Endometrial microvascular endothelial cells (primary cell): Measurements from ENCODE around the gene LRP2BP. TPM values are rescaled to one million over a fixed set of nuclear protein-coding genes. Genes with fewer than 3 reads are reported as not detected.
"Not testable (repeated sequence)": the region's sequence is repeated elsewhere in the genome, so short reads cannot be mapped to it uniquely, and the experiment has no call there.

Experiments used
- in situ Hi-C: cut with HindIII; loops from 2 replicates; pipeline ENCODE4 v1.10.0; 2017; ENCODE audit warnings: low sequenced_read_pairs, low pct_unique_long_range_greater_than_20kb; ENCODE audit errors: inconsistent ontology term
- total RNA-seq: library from RNA; depleted of rRNA; stranded (reverse); fragments of >200 nt; gene quantifications from one replicate; pipeline ENCODE4 v1.2.3, GENCODE V29; 2015; ENCODE audit errors: inconsistent ontology term

LRP2BP gene
- total RNA-seq, 1 donor from 2014 or later: 0.28 TPM

DNA sequence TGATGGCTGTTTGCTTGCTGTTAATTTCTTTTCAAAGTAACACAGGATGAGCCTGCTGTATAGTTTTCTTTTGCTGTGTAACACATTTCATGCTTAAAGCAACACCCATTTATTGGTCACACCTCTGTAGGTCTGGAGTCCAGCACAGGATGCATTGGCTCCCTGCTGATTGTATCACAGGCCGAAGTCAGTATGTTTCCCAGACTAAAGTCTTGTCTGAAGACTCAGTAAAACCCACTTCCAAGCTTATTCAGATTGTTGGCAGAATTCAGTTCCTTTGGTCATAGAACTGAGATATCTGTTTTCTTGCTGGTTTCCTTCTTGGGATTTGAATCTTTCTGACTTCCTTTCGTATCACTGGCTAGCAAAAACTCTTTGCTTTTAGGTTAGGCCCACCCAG lies 54.3 kb downstream of the LRP2BP start:
- in situ Hi-C loops: no loop called here

DNA sequence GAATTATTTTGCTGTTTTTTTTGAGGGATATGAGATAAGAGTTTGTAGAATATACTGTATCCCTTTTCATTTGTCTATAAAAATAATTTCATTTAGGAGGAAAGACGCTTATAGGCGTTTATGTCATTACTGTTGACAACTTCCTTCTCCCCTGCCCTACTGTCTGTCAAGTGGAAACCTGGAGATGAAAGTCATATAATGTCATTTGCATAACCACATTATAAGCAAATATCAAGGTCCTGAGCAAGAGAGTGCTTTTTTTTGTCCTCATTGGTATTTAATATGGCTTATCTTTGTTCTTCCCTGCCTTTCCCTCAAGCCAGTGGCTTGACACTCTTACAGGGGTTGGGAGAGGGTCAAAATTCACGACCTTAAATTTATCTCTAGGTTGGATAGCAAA lies 55.8 kb downstream of the LRP2BP start:
- in situ Hi-C loops: no loop called here

DNA sequence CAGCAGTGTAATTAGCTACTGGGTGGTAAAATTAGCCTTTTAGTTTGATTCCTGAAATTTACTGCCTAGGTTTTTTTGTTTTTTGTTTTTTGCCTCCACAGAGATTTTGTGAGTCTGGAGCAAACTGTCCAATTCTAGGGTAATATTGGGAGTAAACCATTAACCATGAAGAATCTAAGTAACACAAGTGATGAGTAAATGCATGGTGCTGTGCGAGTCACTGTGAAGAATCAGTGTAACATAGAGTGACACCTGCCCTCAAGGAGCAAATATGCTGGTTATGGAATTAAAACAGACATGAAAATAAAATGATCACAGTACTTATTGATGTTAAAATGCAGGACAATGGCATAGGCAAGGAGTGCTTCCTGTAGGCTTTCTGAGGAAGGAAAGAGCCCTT lies 60.1 kb downstream of the LRP2BP start:
- in situ Hi-C loops: no loop called here

DNA sequence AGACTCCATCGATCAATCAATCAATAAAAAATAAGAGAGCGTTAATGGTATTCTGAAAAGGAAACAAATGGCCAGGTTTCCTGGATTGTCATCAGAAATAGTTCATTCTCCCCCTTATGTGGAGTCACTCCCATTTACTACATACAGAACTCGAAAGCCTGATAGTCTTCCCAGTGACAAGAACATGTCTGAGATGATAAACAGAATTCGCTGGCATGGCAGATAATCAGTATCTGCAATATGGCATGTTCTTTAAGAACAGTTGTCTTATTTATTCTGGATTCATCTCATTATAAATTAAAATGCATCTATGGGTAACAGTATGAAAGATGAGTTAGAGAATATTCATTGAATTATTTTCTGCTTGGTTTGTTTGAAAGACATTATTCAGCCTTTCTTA lies 61.4 kb downstream of the LRP2BP start:
- in situ Hi-C loops: no loop called here

DNA sequence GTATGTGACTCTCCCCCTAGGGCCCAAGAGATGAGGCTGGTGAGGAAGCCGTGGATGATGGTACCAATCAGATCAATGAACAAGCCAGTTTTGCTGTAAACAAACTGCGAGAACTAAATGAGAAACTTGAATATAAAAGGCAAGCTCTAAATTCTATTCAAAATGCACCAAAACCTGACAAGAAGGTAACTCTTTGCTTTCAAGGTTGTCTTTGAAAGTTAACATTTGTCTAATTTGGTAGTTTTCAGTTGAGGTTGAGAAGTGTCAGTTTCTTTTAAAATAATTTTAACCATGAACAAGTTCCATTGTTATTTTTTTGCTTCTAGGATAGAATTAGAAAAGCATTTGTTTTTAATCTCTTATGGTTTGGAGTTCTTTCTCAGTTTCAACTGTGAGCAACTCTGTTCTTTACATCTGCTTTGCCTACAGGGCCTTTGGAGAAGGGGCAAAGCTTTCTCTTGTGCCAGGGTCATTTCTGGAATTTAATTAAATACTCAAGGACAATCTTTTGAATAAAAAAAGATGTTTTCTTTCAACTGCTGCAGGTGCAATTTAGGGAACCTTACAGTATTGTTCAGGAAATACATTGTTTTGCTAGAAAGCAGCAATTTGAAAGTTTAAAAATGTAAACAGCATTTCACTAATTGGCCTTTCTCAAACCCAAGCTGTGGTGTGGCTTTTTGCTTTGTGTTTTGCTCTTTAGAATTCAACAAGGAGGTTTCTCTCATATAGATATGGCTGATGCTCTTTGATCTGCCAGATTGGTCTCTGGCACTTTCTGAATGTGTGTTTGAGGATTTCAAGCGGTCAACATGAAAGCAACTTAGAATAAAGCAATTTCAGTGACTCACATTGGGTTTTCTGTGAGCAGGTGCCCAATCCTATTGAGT lies 62.9 kb downstream of the LRP2BP start:
- in situ Hi-C loops: no loop called here

DNA sequence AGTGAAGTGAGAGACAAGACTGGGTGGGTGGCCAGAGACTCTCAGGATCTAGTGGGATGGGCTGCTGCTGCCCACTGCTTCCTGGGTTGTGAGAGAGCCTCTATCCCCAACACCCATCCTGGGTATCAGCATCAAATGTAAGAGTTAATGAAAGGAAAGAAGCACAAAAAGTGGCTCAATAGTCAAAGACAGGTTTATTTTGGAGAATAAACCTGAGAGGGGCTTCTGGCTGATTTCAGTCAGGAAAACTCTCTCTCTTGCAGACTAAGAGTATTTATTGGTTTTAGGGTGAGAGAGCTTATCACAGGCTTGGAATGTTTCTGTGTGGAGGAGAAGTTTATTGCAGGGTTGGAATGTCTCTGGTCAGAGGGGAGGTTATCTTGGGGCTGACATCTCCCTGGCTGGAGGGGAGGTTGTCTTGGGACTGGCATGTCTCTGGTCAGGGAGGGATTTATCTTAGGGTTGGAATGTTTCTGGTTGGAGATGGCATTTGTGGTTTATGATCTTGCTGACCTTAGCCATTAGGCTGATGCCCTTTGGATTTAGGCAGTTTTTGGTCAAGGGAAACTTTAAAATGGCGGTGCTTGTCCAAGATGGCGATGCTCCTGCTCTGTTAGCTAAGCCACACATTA lies 65.7 kb downstream of the LRP2BP start:
- in situ Hi-C loops: not testable (repeated sequence)

DNA sequence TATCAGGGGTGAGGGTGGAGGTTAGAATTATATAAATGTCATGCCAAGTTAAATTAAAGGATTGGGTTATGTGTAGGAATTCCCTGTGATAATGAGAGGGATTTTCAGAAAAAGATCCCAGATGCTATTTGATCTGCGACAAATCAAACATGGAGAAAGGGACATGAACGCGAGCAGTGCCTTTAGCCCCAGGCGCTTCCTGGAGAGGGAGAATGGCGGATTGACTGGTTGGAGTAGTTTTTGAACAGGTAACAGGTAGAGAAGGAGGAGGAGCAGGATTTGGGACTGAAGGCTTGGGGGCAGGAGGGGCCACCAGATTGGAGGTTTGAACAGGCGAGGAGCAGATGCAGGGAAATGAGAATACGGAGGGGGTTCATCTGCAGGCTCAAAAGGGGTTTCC lies 67.1 kb downstream of the LRP2BP start:
- in situ Hi-C loops: no loop called here

DNA sequence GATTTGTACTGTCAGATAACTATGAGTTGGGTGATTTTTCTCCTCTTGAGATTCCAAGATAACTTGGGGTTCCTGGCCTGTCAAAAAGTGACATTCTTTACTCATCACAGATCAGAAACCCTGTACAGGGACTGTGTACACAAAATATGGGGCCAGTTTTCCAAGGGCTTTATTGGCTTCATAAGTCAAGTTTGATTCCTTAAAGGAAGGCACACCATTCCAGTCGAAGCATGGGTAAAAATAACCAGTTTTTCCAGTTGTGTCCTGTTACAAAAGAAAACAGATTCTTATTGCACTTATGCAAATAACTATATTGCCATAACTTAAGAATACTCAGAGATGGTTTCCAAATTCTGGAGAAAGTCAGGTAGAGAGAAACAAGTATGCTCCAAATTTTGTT lies 70.0 kb downstream of the LRP2BP start:
- in situ Hi-C loops: not testable (repeated sequence)

DNA sequence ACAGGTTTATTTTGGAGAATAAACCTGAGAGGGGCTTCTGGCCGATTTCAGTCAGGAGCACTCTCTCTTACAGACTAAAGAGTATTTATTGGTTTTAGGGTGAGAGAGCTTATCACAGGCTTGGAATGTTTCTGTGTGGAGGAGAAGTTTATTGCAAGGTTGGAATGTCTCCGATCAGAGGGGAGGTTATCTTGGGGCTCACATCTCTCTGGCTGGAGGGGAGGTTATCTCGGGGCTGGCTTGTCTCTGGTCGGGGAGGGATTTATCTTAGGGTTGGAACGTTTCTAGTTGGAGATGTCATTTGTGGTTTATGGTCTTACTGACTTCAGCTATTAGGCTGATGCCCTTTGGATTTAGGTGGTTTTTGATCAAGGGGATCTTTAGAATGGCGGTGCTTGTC lies 71.4 kb downstream of the LRP2BP start:
- in situ Hi-C loops: not testable (repeated sequence)

DNA sequence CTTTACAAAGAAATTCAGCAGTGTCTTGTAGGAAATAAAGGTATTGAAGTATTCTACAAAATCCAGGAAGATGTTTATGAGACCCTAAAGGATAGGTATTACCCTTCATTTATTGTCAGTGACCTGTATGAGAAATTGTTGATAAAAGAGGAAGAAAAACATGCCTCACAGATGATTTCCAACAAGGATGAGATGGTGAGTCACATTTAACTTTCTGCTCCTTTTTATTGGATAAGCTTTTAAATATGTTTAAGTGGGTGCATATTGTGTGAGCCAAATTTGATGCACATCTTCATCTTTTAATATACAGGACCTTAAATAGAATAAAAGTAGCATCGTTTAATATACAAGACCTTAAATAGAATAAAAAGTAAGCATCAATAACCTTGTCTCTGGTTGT lies 72.1 kb downstream of the LRP2BP start:
- in situ Hi-C loops: no loop called here

DNA sequence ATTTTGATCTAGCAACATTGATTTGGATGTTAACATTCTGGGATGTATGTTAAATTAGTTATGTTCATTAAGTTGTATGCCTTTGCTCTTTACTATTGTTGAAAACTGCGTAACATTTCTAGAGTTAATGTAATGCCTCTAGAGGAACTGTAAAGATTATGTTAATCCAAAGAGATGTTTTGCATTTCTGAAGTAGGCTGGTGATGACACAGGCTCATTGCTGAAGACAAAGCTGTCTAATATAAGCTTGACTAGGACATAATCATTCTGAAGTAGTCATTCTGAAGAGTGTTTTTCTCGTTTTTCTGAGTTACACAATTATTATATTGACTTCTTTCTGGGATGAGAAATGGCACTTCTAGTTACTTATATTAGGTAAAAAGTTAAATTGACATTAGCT lies 72.9 kb downstream of the LRP2BP start:
- in situ Hi-C loops: no loop called here

DNA sequence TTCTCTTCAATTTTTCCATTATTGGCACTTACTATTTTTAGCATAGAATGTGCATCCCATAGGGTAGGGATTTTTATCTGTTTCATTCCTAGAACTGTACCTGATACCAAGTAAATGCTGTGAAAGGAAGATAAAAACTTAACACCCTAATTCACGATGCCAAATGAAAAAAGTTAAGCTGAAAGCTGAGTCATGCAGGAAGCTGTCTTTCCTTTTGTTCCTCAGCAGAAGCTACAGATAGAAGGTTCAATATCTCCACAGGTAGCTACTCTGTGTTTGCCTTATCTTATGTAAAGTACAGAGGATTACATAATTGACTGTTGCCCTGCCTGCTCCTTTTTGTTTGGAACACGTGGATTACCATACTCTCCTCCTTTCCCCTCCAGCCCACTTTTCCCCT lies 77.0 kb downstream of the LRP2BP start:
- in situ Hi-C loops: no loop called here

DNA sequence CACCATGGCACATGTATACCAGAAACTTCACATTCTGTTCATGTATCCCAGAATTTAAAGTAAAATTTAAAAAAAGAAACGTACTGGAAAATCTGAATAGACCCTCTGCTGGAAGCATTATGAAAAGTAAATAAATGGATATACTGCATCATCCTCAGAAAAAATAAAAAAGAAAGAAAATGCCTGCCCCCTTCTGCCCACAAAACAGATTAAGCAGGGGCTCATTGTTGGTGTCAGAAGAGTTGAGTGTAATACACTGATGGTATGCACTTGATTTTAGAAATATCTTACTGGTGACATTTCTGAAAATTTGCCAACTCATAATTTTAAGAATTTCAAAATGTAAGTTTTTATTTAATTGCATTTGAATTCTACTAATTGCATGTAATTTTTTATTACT lies 77.8 kb downstream of the LRP2BP start:
- in situ Hi-C loops: no loop called here

DNA sequence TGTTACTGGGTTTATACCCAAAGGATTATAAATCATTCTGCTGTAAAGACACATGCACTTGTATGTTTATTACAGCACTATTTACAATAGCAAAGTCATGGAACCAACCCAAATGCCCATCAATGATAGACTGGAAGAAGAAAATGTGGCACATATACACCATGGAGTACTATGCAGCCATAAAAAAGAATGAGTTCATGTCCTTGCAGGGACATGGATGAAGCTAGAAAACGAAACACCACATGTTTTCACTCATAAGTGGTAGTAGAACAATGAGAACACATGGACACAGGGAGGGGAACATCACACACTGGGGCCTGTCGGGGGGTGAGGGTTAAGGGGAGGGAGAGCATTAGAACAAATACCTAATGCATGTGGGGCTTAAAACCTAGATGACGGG lies 78.3 kb downstream of the LRP2BP start:
- in situ Hi-C loops: not testable (repeated sequence)

Other genes with a start within 250 kb of the LRP2BP start
- 37.3 TPM for gene CFAP97, start 191.9 kb downstream of the LRP2BP start, total RNA-seq
- gene SNX25, start 186.3 kb downstream of the LRP2BP start, total RNA-seq: 13.7 TPM
- gene ANKRD37, start 917 bp upstream of the LRP2BP start, total RNA-seq: 2.0 TPM
- gene UFSP2, start 30.0 kb upstream of the LRP2BP start, total RNA-seq: 47.2 TPM
- gene CCDC110, start 75.8 kb upstream of the LRP2BP start, total RNA-seq: not detected
- 51.5 TPM for gene PDLIM3, start 139.6 kb upstream of the LRP2BP start, total RNA-seq